K562 (cell line): ENCODE results near the gene ZNF260. TPM values are rescaled to one million over a fixed set of nuclear protein-coding genes. Genes with fewer than 3 reads are reported as not detected.
A peak's percentile ranks its signal among the peaks of the same experiment; 100 is the strongest.

Experiments used
- CCAR2 ChIP-seq: fragments of 200-400 bp; formaldehyde crosslinking; IDR thresholded peaks from 2 replicates; pipeline ENCODE4 v1.6.1; 2017; ENCODE audit warnings: mild to moderate bottlenecking, low read depth, low read length
- MTA3 ChIP-seq: fragments of 450-650 bp; formaldehyde crosslinking; IDR thresholded peaks from 2 replicates; pipeline ENCODE4 v1.6.1; 2017; ENCODE audit warnings: mild to moderate bottlenecking, borderline replicate concordance
- NCOR1 ChIP-seq: fragments of 450-650 bp; IDR thresholded peaks from 2 replicates; pipeline ENCODE4 v1.6.1; 2016; ENCODE audit warnings: mild to moderate bottlenecking, moderate library complexity
- PPARD ChIP-seq: fragments of 250-450 bp; sonication (Bioruptor Pico); IDR thresholded peaks from 2 replicates; pipeline ENCODE4 v1.8.0; 2022; ENCODE audit warnings: inconsistent platforms, mild to moderate bottlenecking, moderate library complexity
- PRPF4 ChIP-seq: fragments of 200-400 bp; formaldehyde crosslinking; IDR thresholded peaks from one replicate; pipeline ENCODE4 v1.6.1; 2017; ENCODE audit warnings: low read length, low read depth, mild to moderate bottlenecking; ENCODE audit not compliant: insufficient read depth, poor library complexity, severe bottlenecking
- ZFP1 ChIP-seq: fragments of 450-650 bp; formaldehyde crosslinking; IDR thresholded peaks from 2 replicates; pipeline ENCODE4 v1.4.0; 2020; ENCODE audit warnings: mild to moderate bottlenecking, mixed read lengths
- ZNF184 ChIP-seq: sonication (generic); formaldehyde crosslinking; IDR thresholded peaks from 2 replicates; pipeline ENCODE4 v1.5.0; 2020; ENCODE audit warnings: missing genetic modification reagents
- polyA plus RNA-seq, 8 experiments: library from polyadenylated mRNA; depleted of rRNA in 4 of 8; stranded (reverse) in 5 of 8; unstranded in 3 of 8; fragments of >200 nt; fragmentation: Nextera tagmentation in 2 of 8; fragmentation: Illumina TruSeq in 1 of 8; extraction: Ambion mirVana in 2 of 8; extraction: Trizol in 1 of 8; gene quantifications; 2 replicates each; pipeline versions ENCODE4 v1.2.1 to v1.2.3, GENCODE V29; 2011 to 2014; ENCODE audit warnings: inconsistent platforms in 1 of 8, missing spikeins in 1 of 8
- total RNA-seq, 7 experiments: library from RNA; depleted of rRNA in 6 of 7; stranded (reverse); fragments of >200 nt in 6 of 7; fragmentation: Illumina TruSeq in 2 of 7; extraction: Trizol in 2 of 7; gene quantifications; 2 replicates each; pipeline versions ENCODE4 v1.2.1 to v1.2.3, GENCODE V29; 2011 to 2021; ENCODE audit warnings: low replicate concordance in 1 of 7
- TF ChIP-seq, protein P1 (sequence below): fragments of 450-650 bp; conservative IDR thresholded peaks from 2 replicates; pipeline ENCODE4 v1.6.1; 2016; ENCODE audit warnings: missing genetic modification characterization, low read depth, mild to moderate bottlenecking, control low read depth, missing compliant biosample characterization
- TF ChIP-seq, protein P2 (sequence below): sonication (generic); formaldehyde crosslinking; IDR thresholded peaks from 2 replicates; pipeline ENCODE4 v1.8.0; 2022; ENCODE audit warnings: mild to moderate bottlenecking, missing genetic modification reagents
- TF ChIP-seq, protein P3 (sequence below): fragments of 450-650 bp; IDR thresholded peaks from 2 replicates; pipeline ENCODE4 v1.6.1; 2016; ENCODE audit warnings: mild to moderate bottlenecking, moderate library complexity

ZNF260 gene
- total and polyA plus RNA-seq, 9 of the 15 experiments (the other 6 are each of a cell fraction or from before 2014, with no cell fraction given): 2.6 to 16.6 (median 5.8) TPM

- TF ChIP-seq MTA3: peak; percentile 78
- TF ChIP-seq ZFP1 (CRISPR knock-in tag): no peak
- TF ChIP-seq CCAR2: no peak
- no peak for TF ChIP-seq PPARD (CRISPR knock-in tag)
- TF ChIP-seq PRPF4: no peak
- TF ChIP-seq, protein P1, sequence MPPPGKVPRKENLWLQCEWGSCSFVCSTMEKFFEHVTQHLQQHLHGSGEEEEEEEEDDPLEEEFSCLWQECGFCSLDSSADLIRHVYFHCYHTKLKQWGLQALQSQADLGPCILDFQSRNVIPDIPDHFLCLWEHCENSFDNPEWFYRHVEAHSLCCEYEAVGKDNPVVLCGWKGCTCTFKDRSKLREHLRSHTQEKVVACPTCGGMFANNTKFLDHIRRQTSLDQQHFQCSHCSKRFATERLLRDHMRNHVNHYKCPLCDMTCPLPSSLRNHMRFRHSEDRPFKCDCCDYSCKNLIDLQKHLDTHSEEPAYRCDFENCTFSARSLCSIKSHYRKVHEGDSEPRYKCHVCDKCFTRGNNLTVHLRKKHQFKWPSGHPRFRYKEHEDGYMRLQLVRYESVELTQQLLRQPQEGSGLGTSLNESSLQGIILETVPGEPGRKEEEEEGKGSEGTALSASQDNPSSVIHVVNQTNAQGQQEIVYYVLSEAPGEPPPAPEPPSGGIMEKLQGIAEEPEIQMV: no peak
- TF ChIP-seq ZNF184 (CRISPR knock-in tag): no peak
- TF ChIP-seq, protein P2, sequence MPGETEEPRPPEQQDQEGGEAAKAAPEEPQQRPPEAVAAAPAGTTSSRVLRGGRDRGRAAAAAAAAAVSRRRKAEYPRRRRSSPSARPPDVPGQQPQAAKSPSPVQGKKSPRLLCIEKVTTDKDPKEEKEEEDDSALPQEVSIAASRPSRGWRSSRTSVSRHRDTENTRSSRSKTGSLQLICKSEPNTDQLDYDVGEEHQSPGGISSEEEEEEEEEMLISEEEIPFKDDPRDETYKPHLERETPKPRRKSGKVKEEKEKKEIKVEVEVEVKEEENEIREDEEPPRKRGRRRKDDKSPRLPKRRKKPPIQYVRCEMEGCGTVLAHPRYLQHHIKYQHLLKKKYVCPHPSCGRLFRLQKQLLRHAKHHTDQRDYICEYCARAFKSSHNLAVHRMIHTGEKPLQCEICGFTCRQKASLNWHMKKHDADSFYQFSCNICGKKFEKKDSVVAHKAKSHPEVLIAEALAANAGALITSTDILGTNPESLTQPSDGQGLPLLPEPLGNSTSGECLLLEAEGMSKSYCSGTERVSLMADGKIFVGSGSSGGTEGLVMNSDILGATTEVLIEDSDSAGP (CRISPR knock-in tag): no peak
- TF ChIP-seq, protein P3, sequence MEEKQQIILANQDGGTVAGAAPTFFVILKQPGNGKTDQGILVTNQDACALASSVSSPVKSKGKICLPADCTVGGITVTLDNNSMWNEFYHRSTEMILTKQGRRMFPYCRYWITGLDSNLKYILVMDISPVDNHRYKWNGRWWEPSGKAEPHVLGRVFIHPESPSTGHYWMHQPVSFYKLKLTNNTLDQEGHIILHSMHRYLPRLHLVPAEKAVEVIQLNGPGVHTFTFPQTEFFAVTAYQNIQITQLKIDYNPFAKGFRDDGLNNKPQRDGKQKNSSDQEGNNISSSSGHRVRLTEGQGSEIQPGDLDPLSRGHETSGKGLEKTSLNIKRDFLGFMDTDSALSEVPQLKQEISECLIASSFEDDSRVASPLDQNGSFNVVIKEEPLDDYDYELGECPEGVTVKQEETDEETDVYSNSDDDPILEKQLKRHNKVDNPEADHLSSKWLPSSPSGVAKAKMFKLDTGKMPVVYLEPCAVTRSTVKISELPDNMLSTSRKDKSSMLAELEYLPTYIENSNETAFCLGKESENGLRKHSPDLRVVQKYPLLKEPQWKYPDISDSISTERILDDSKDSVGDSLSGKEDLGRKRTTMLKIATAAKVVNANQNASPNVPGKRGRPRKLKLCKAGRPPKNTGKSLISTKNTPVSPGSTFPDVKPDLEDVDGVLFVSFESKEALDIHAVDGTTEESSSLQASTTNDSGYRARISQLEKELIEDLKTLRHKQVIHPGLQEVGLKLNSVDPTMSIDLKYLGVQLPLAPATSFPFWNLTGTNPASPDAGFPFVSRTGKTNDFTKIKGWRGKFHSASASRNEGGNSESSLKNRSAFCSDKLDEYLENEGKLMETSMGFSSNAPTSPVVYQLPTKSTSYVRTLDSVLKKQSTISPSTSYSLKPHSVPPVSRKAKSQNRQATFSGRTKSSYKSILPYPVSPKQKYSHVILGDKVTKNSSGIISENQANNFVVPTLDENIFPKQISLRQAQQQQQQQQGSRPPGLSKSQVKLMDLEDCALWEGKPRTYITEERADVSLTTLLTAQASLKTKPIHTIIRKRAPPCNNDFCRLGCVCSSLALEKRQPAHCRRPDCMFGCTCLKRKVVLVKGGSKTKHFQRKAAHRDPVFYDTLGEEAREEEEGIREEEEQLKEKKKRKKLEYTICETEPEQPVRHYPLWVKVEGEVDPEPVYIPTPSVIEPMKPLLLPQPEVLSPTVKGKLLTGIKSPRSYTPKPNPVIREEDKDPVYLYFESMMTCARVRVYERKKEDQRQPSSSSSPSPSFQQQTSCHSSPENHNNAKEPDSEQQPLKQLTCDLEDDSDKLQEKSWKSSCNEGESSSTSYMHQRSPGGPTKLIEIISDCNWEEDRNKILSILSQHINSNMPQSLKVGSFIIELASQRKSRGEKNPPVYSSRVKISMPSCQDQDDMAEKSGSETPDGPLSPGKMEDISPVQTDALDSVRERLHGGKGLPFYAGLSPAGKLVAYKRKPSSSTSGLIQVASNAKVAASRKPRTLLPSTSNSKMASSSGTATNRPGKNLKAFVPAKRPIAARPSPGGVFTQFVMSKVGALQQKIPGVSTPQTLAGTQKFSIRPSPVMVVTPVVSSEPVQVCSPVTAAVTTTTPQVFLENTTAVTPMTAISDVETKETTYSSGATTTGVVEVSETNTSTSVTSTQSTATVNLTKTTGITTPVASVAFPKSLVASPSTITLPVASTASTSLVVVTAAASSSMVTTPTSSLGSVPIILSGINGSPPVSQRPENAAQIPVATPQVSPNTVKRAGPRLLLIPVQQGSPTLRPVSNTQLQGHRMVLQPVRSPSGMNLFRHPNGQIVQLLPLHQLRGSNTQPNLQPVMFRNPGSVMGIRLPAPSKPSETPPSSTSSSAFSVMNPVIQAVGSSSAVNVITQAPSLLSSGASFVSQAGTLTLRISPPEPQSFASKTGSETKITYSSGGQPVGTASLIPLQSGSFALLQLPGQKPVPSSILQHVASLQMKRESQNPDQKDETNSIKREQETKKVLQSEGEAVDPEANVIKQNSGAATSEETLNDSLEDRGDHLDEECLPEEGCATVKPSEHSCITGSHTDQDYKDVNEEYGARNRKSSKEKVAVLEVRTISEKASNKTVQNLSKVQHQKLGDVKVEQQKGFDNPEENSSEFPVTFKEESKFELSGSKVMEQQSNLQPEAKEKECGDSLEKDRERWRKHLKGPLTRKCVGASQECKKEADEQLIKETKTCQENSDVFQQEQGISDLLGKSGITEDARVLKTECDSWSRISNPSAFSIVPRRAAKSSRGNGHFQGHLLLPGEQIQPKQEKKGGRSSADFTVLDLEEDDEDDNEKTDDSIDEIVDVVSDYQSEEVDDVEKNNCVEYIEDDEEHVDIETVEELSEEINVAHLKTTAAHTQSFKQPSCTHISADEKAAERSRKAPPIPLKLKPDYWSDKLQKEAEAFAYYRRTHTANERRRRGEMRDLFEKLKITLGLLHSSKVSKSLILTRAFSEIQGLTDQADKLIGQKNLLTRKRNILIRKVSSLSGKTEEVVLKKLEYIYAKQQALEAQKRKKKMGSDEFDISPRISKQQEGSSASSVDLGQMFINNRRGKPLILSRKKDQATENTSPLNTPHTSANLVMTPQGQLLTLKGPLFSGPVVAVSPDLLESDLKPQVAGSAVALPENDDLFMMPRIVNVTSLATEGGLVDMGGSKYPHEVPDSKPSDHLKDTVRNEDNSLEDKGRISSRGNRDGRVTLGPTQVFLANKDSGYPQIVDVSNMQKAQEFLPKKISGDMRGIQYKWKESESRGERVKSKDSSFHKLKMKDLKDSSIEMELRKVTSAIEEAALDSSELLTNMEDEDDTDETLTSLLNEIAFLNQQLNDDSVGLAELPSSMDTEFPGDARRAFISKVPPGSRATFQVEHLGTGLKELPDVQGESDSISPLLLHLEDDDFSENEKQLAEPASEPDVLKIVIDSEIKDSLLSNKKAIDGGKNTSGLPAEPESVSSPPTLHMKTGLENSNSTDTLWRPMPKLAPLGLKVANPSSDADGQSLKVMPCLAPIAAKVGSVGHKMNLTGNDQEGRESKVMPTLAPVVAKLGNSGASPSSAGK: peak; percentile 99
- no peak; the same call in 1 of the 2 replicates for TF ChIP-seq NCOR1
Observed at GRCh38 chr19:36573020-36573894, 45.2 kb upstream of the ZNF260 start, which contains the start of gene ZNF529 (continued).
